Mammary epithelial cell (primary cell): ENCODE measurements around the gene NSF.
"Not testable (repeated sequence)": the region's sequence is repeated elsewhere in the genome, so short reads cannot be mapped to it uniquely, and the experiment has no call there.

ENCODE experiments used
- EZH2 ChIP-seq: IDR thresholded peaks from 2 replicates; pipeline ENCODE4 v1.6.1; 2012; ENCODE audit warnings: low read length, inconsistent platforms, borderline replicate concordance
- TF ChIP-seq, protein P1 (sequence below), 2 donors: IDR thresholded peaks in 1 of 2; conservative IDR thresholded peaks in 1 of 2; 2 replicates each; pipeline ENCODE4 v1.5.1; 2011 to 2012; ENCODE audit warnings: inconsistent platforms in 2 of 2, low read length in 2 of 2, mild to moderate bottlenecking in 2 of 2, control low read depth in 1 of 2, low read depth in 1 of 2; ENCODE audit not compliant: insufficient read depth in 1 of 2; ENCODE audit errors: extremely low read depth in 1 of 2

DNA sequence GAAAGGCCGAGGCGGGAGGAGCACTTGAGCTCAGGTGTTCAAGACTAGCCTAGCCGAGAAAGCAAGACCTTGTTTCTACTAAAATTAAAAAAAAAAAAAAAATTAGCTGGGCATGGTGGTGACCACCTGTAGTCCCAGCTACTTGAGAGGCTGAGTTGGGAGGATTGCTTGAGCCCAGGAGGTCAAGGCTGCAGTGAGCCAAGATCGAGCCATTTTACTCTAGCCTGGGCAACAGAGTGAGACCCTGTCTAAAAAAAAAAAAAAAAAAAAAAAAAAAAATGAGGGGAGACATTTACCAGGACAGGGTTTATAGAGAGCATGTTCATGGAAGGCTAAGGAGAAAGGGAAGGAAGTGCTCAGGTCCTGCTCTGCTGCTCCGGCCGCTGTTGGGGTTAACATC is 202.6 kb downstream of the NSF start:
- TF ChIP-seq, protein P1, sequence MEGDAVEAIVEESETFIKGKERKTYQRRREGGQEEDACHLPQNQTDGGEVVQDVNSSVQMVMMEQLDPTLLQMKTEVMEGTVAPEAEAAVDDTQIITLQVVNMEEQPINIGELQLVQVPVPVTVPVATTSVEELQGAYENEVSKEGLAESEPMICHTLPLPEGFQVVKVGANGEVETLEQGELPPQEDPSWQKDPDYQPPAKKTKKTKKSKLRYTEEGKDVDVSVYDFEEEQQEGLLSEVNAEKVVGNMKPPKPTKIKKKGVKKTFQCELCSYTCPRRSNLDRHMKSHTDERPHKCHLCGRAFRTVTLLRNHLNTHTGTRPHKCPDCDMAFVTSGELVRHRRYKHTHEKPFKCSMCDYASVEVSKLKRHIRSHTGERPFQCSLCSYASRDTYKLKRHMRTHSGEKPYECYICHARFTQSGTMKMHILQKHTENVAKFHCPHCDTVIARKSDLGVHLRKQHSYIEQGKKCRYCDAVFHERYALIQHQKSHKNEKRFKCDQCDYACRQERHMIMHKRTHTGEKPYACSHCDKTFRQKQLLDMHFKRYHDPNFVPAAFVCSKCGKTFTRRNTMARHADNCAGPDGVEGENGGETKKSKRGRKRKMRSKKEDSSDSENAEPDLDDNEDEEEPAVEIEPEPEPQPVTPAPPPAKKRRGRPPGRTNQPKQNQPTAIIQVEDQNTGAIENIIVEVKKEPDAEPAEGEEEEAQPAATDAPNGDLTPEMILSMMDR (conservative IDR thresholded peaks at IDR 0.05 in 1 of 2, IDR thresholded peaks at IDR 0.05 in 1 of 2; ENCODE audit: extremely low read depth in 1 of 2, insufficient read depth in 1 of 2, low read depth in 1 of 2, low read length in 2 of 2): not testable (repeated sequence)
- not testable (repeated sequence) for TF ChIP-seq EZH2
